Erythroblast (primary cell): ENCODE measurements around the gene ADCY4.

Experiments used
- GATA1 ChIP-seq: IDR thresholded peaks from 2 replicates; pipeline ENCODE4 v1.6.1; 2011; ENCODE audit warnings: low read depth, mild to moderate bottlenecking, control low read depth, low read length, moderate library complexity
- POLR2A ChIP-seq: IDR thresholded peaks from 2 replicates; pipeline ENCODE4 v1.6.1; 2011; ENCODE audit warnings: mild to moderate bottlenecking, low read length

DNA sequence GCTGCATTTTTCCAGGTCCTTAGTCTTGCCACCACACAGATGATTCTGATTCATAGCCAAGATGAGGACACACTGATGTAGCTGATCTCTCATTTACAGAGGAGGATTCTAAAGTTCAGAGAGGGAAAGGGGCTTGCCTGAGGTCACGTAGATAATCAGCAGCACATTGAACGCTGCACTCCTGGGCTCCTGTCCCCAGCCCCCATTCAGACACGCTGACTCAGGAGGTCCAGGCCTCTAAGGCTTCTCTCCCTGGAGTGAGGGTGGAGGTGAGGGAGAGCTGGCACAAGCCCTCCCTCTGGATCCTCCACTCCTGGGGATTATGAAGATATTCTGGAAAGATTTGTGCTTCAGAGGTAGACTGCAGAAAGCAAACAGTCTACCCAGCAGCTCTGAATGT is 43.5 kb upstream of the ADCY4 start:
- TF ChIP-seq POLR2A, result no peak
- TF ChIP-seq GATA1, result no peak
